HepG2 (cell line): ENCODE measurements around the gene GYPC.

Source experiments
- ARNTL ChIP-seq: sonication (generic); formaldehyde crosslinking; IDR thresholded peaks from 2 replicates; pipeline ENCODE4 v1.4.0; 2020; ENCODE audit warnings: mild to moderate bottlenecking, missing genetic modification reagents
- BHLHE40 ChIP-seq: IDR thresholded peaks from 2 replicates; pipeline ENCODE4 v1.6.1; 2011; ENCODE audit warnings: low read length, improper control_type of control experiment
- CEBPG ChIP-seq: IDR thresholded peaks from 2 replicates; pipeline ENCODE4 v1.6.1; 2016
- CEBPZ ChIP-seq: IDR thresholded peaks from 2 replicates; pipeline ENCODE4 v1.6.1; 2012; ENCODE audit warnings: low read length, improper control_type of control experiment
- CTCF ChIP-seq: sonication (generic); formaldehyde crosslinking; IDR thresholded peaks from 2 replicates; pipeline ENCODE4 v1.5.0; 2020; ENCODE audit warnings: mild to moderate bottlenecking, missing genetic modification reagents, moderate library complexity
- GABPB1 ChIP-seq: IDR thresholded peaks from 2 replicates; pipeline ENCODE4 v1.6.1; 2016; ENCODE audit warnings: mild to moderate bottlenecking, missing genetic modification reagents, moderate library complexity, missing compliant biosample characterization
- HMGA1 ChIP-seq: sonication (generic); formaldehyde crosslinking; conservative IDR thresholded peaks from 2 replicates; pipeline ENCODE4 v1.4.0; 2020; ENCODE audit warnings: missing genetic modification reagents
- KAT7 ChIP-seq: IDR thresholded peaks from 2 replicates; pipeline ENCODE4 v1.6.1; 2018; ENCODE audit warnings: borderline replicate concordance, missing compliant biosample characterization
- KLF9 ChIP-seq: IDR thresholded peaks from 2 replicates; pipeline ENCODE4 v1.6.1; 2016; ENCODE audit warnings: low read depth
- NCOA2 ChIP-seq: sonication (generic); formaldehyde crosslinking; IDR thresholded peaks from 2 replicates; pipeline ENCODE4 v1.8.0; 2022; ENCODE audit warnings: inconsistent platforms
- POLR2A ChIP-seq, 2 experiments: IDR thresholded peaks; 2 replicates each; pipeline ENCODE4 v1.6.1; 2011; ENCODE audit warnings: low read depth in 2 of 2, low read length in 2 of 2, mild to moderate bottlenecking in 1 of 2, moderate library complexity in 1 of 2; ENCODE audit not compliant: insufficient read depth in 1 of 2
- SRSF1 ChIP-seq: fragments of 200-400 bp; formaldehyde crosslinking; optimal IDR thresholded peaks from 2 replicates; pipeline ENCODE3; 2017; ENCODE audit warnings: mild to moderate bottlenecking, low read depth, low read length, moderate library complexity

GRCh38 chr2:126653109-126653508 lies 2.8 kb upstream of the GYPC start:
- TF ChIP-seq NCOA2 (CRISPR knock-in tag), result no peak
- no peak for TF ChIP-seq CTCF (CRISPR knock-in tag)
- TF ChIP-seq BHLHE40, result no peak
- TF ChIP-seq SRSF1, result no peak
- no peak for TF ChIP-seq CEBPG (CRISPR knock-in tag)
- no peak for TF ChIP-seq GABPB1 (CRISPR knock-in tag)
- no peak for TF ChIP-seq KAT7 (CRISPR knock-in tag)
- TF ChIP-seq HMGA1, result no peak
- no peak for TF ChIP-seq POLR2A (IDR thresholded peaks at IDR 0.05; ENCODE audit: insufficient read depth in 1 of 2, low read depth in 2 of 2, low read length in 2 of 2)
- no peak for TF ChIP-seq CEBPZ
- TF ChIP-seq ARNTL (CRISPR knock-in tag), result no peak
- TF ChIP-seq KLF9, result no peak
